Uterus (tissue), 4 donors: ENCODE data around the gene RBM27. TPM values are rescaled to one million over a fixed set of nuclear protein-coding genes. Genes with fewer than 3 reads are reported as not detected.
"Not testable (repeated sequence)": the region's sequence is repeated elsewhere in the genome, so short reads cannot be mapped to it uniquely, and the experiment has no call there.

Source experiments
- DNase-seq, 2 donors: peaks; one replicate each; pipeline ENCODE4 v3.0.0-alpha.2; 2019 to 2020
- H3K27ac ChIP-seq, 2 donors: fragments of 200-600 bp; sonication (generic); 1 replicate in 1 of 2; 2 replicates in 1 of 2; pipeline ENCODE4 v1.5.1; 2016 to 2018
- H3K27me3 ChIP-seq, 2 donors: fragments of 200-600 bp; sonication (generic); one replicate each; pipeline ENCODE4 v1.5.1; 2018 to 2019; ENCODE audit warnings: control low read depth in 1 of 2
- H3K36me3 ChIP-seq, 2 donors: fragments of 200-600 bp; sonication (generic); one replicate each; pipeline ENCODE4 v1.5.1; 2019; ENCODE audit warnings: control low read depth in 1 of 2
- H3K4me1 ChIP-seq, 2 donors: fragments of 200-600 bp; sonication (generic); one replicate each; pipeline ENCODE4 v1.5.1; 2018 to 2019; ENCODE audit warnings: control low read depth in 1 of 2
- H3K4me3 ChIP-seq, 2 donors: fragments of 200-600 bp; sonication (generic); 1 replicate in 1 of 2; 2 replicates in 1 of 2; pipeline ENCODE4 v1.5.1; 2018 to 2019; ENCODE audit warnings: mild to moderate bottlenecking in 1 of 2
- H3K9me3 ChIP-seq, 2 donors: fragments of 200-600 bp; sonication (generic); one replicate each; pipeline ENCODE4 v1.5.1; 2019; ENCODE audit warnings: control low read depth in 1 of 2
- CTCF ChIP-seq, 4 experiments: fragments of 200-600 bp in 2 of 4; fragments of 450-650 bp in 2 of 4; sonication (generic) in 2 of 4; IDR thresholded peaks; one replicate each; pipeline ENCODE4 v1.5.1; 2016 to 2019; ENCODE audit warnings: antibody characterized with exemption in 4 of 4, mild to moderate bottlenecking in 2 of 4, moderate library complexity in 1 of 4
- POLR2A ChIP-seq, 2 donors: fragments of 450-650 bp; IDR thresholded peaks; one replicate each; pipeline ENCODE4 v1.6.1; 2016; ENCODE audit warnings: antibody characterized with exemption in 2 of 2, mild to moderate bottlenecking in 1 of 2, moderate library complexity in 1 of 2
- intact Hi-C: fragments of 100-400 bp; cut with DNase I; formaldehyde crosslinking; loops from one replicate; pipeline ENCODE4 v1.15.1; 2023; ENCODE audit warnings: low total_unique reads
- total RNA-seq, 4 donors: library from RNA; depleted of rRNA in 3 of 4; stranded (reverse); fragments of >200 nt in 3 of 4; gene quantifications; one replicate each; pipeline versions ENCODE4 v1.1.0 to v1.2.4, GENCODE V29; 2014 to 2023
- donor health status: DM: yes; HTN: yes; CAD: no.

Gene RBM27
- total RNA-seq, 4 donors from 2014 or later: 18.8 to 53.9 (median 29.6) TPM

- no peaks in the 10 kb centered on the region for H3K36me3 ChIP-seq
- intact Hi-C loops: no loop called here
- no peak overlapping the region for H3K4me3 ChIP-seq
- H3K27ac ChIP-seq: no peak overlapping the region
- DNase-seq: no peak
- TF ChIP-seq CTCF (IDR thresholded peaks at IDR 0.05): no peak
- TF ChIP-seq POLR2A (IDR thresholded peaks at IDR 0.05): no peak
- H3K27me3 ChIP-seq: no peaks in the 10 kb centered on the region
- no peaks in the 10 kb centered on the region for H3K4me1 ChIP-seq
- H3K9me3 ChIP-seq: no peaks in the 10 kb centered on the region
These were observed 18.2 kb upstream of the RBM27 start for GRCh38 chr5:146185161-146185560.

- H3K4me3 ChIP-seq: no peak overlapping the region
- intact Hi-C loops: no loop called here
- no peak for DNase-seq
- H3K9me3 ChIP-seq: no peaks in the 10 kb centered on the region
- no peaks in the 10 kb centered on the region for H3K4me1 ChIP-seq
- no peak for TF ChIP-seq POLR2A (IDR thresholded peaks at IDR 0.05)
- TF ChIP-seq CTCF (IDR thresholded peaks at IDR 0.05): no peak
- H3K36me3 ChIP-seq: no peaks in the 10 kb centered on the region
- H3K27ac ChIP-seq: no peak overlapping the region
- H3K27me3 ChIP-seq: no peaks in the 10 kb centered on the region
These were observed 15.0 kb upstream of the RBM27 start for GRCh38 chr5:146188358-146188757.

GRCh38 chr5:146192571-146193043 is 10.8 kb upstream of the RBM27 start:
- no peak for DNase-seq
- TF ChIP-seq CTCF (IDR thresholded peaks at IDR 0.05): no peak
- TF ChIP-seq POLR2A (IDR thresholded peaks at IDR 0.05): no peak
- no peaks in the 10 kb centered on the region for H3K27me3 ChIP-seq
- H3K27ac ChIP-seq: no peak overlapping the region
- H3K4me3 ChIP-seq: no peak overlapping the region
- intact Hi-C loops: no loop called here
- H3K9me3 ChIP-seq: no peaks in the 10 kb centered on the region
- no peaks in the 10 kb centered on the region for H3K36me3 ChIP-seq
- H3K4me1 ChIP-seq: no peaks in the 10 kb centered on the region

- TF ChIP-seq CTCF (IDR thresholded peaks at IDR 0.05): no peak
- no peak for TF ChIP-seq POLR2A (IDR thresholded peaks at IDR 0.05)
- Histone ChIP-seq H3K27me3 (no peaks in the 10 kb centered on the region), H3K27ac (no peak overlapping the region), H3K9me3 (no peaks in the 10 kb centered on the region), H3K36me3 (no peaks in the 10 kb centered on the region), H3K4me1 (no peaks in the 10 kb centered on the region), H3K4me3 (no peak overlapping the region)
- intact Hi-C loops: no loop called here
- no peak for DNase-seq
These were observed 10.1 kb upstream of the RBM27 start for GRCh38 chr5:146193285-146193684.

- H3K4me3 ChIP-seq: not testable (repeated sequence)
These were observed 8.4 kb upstream of the RBM27 start for GRCh38 chr5:146194997-146195396.

GRCh38 chr5:146196459-146197048 is 6.9 kb upstream of the RBM27 start:
- Histone ChIP-seq H3K27me3 (no peaks in the 10 kb centered on the region), H3K4me3 (no peak overlapping the region), H3K4me1 (no peaks in the 10 kb centered on the region), H3K9me3 (no peaks in the 10 kb centered on the region), H3K36me3 (no peaks in the 10 kb centered on the region), H3K27ac (no peak overlapping the region)
- TF ChIP-seq POLR2A (IDR thresholded peaks at IDR 0.05) (no peak), CTCF (IDR thresholded peaks at IDR 0.05) (no peak)
- intact Hi-C loops: no loop called here
- DNase-seq: no peak

More at GRCh38 chr5:146194997-146195396, 8.4 kb upstream of the RBM27 start:
- H3K4me1 ChIP-seq, H3K9me3 ChIP-seq, intact Hi-C loops, H3K27me3 ChIP-seq, H3K27ac ChIP-seq, H3K36me3 ChIP-seq, DNase-seq: not testable (repeated sequence)
